ENCODE results near the gene DCAF4L1.

- TF ChIP-seq CTCF (IDR thresholded peaks at IDR 0.05), result no peak
- no peak for TF ChIP-seq POLR2A (IDR thresholded peaks at IDR 0.05)
Measured at GRCh38 chr4:41939016-41939626, 42.4 kb upstream of the DCAF4L1 start.
